CD14-positive monocyte (primary cell): Measurements from ENCODE around the gene SLC22A16. TPM values are rescaled to one million over a fixed set of nuclear protein-coding genes. Genes with fewer than 3 reads are reported as not detected.

Source experiments
- DNase-seq, 3 donors: peaks; one replicate each; pipeline ENCODE4 v3.0.0-alpha.2; 2011 to 2022
- H2AFZ ChIP-seq: 2 replicates; pipeline ENCODE4 v1.6.0; 2012; ENCODE audit warnings: mild to moderate bottlenecking, low read depth, low read length, inconsistent platforms; ENCODE audit not compliant: insufficient read depth, poor library complexity, severe bottlenecking
- H3K27ac ChIP-seq, 2 donors: 1 replicate in 1 of 2; 2 replicates in 1 of 2; pipeline ENCODE4 v1.5.1; 2012 to 2013; ENCODE audit warnings: low read length in 2 of 2, control low read depth in 1 of 2, inconsistent platforms in 1 of 2, low read depth in 1 of 2, mild to moderate bottlenecking in 1 of 2
- H3K27me3 ChIP-seq, 2 donors: one replicate each; pipeline versions ENCODE4 v1.6.0 to v1.6.1; 2011 to 2013; ENCODE audit warnings: low read length in 2 of 2; ENCODE audit not compliant: control insufficient read depth in 2 of 2, insufficient read depth in 2 of 2
- H3K36me3 ChIP-seq, 2 donors: replicated peaks in 1 of 2; 1 replicate in 1 of 2; 2 replicates in 1 of 2; pipeline versions ENCODE4 v1.5.1 to v1.6.1; 2012 to 2013; ENCODE audit warnings: low read length in 2 of 2, control low read depth in 1 of 2, inconsistent platforms in 1 of 2, mild to moderate bottlenecking in 1 of 2; ENCODE audit not compliant: insufficient read depth in 2 of 2, control insufficient read depth in 1 of 2
- H3K4me1 ChIP-seq, 2 donors: 1 replicate in 1 of 2; 2 replicates in 1 of 2; pipeline versions ENCODE4 v1.5.1 to v1.6.1; 2012 to 2013; ENCODE audit warnings: low read length in 2 of 2, control low read depth in 1 of 2, inconsistent platforms in 1 of 2, mild to moderate bottlenecking in 1 of 2, moderate library complexity in 1 of 2; ENCODE audit not compliant: insufficient read depth in 2 of 2, control insufficient read depth in 1 of 2
- H3K4me2 ChIP-seq: replicated peaks from 2 replicates; pipeline ENCODE3; 2012; ENCODE audit warnings: low read length, moderate library complexity, mild to moderate bottlenecking; ENCODE audit not compliant: poor library complexity, severe bottlenecking; ENCODE audit errors: extremely low read depth
- H3K4me3 ChIP-seq, 3 experiments: fragments of 200-600 bp in 1 of 3; sonication (generic) in 1 of 3; replicated peaks in 1 of 3; 1 replicate in 2 of 3; 2 replicates in 1 of 3; pipeline ENCODE4 v1.5.1; 2011 to 2013; ENCODE audit warnings: low read length in 3 of 3, mild to moderate bottlenecking in 3 of 3, control low read depth in 2 of 3, low read depth in 2 of 3, inconsistent platforms in 1 of 3, moderate library complexity in 1 of 3
- H3K79me2 ChIP-seq: 2 replicates; pipeline ENCODE4 v1.6.0; 2012; ENCODE audit warnings: mild to moderate bottlenecking, control low read depth, inconsistent platforms, low read length, moderate library complexity; ENCODE audit not compliant: insufficient read depth
- H3K9ac ChIP-seq: 2 replicates; pipeline ENCODE4 v1.6.0; 2017; ENCODE audit warnings: low read length, mild to moderate bottlenecking; ENCODE audit not compliant: insufficient read depth, poor library complexity, severe bottlenecking
- H3K9me3 ChIP-seq, 2 donors: replicated peaks in 1 of 2; 1 replicate in 1 of 2; 2 replicates in 1 of 2; pipeline versions ENCODE4 v1.5.1 to v1.6.1; 2012 to 2013; ENCODE audit warnings: low read length in 2 of 2, control low read depth in 1 of 2; ENCODE audit not compliant: control insufficient read depth in 1 of 2, insufficient read depth in 1 of 2
- H4K20me1 ChIP-seq: 2 replicates; pipeline ENCODE4 v1.6.0; 2012; ENCODE audit warnings: mild to moderate bottlenecking, low read length, control low read depth, moderate library complexity; ENCODE audit not compliant: insufficient read depth
- H3K27ac Mint-ChIP-seq, 7 donors: one replicate each; pipeline ENCODE4 v1.8.0; 2020; ENCODE audit warnings: mild to moderate bottlenecking in 7 of 7, mixed read lengths in 7 of 7, moderate library complexity in 6 of 7, inconsistent platforms in 2 of 7
- H3K27me3 Mint-ChIP-seq, 3 donors: one replicate each; pipeline ENCODE4 v1.8.0; 2021 to 2022; ENCODE audit warnings: low read depth in 3 of 3, mild to moderate bottlenecking in 3 of 3, mixed read lengths in 3 of 3, moderate library complexity in 3 of 3, inconsistent platforms in 1 of 3
- H3K36me3 Mint-ChIP-seq, 2 donors: one replicate each; pipeline ENCODE4 v1.8.0; 2020; ENCODE audit warnings: mixed read lengths in 2 of 2, inconsistent platforms in 1 of 2, mild to moderate bottlenecking in 1 of 2
- H3K4me1 Mint-ChIP-seq: one replicate; pipeline ENCODE4 v1.8.0; 2020; ENCODE audit warnings: mild to moderate bottlenecking, mixed read lengths
- H3K4me3 Mint-ChIP-seq, 2 donors: one replicate each; pipeline ENCODE4 v1.8.0; 2020; ENCODE audit warnings: mild to moderate bottlenecking in 2 of 2, mixed read lengths in 2 of 2, moderate library complexity in 1 of 2
- H3K9me3 Mint-ChIP-seq, 7 donors: one replicate each; pipeline ENCODE4 v1.8.0; 2020 to 2022; ENCODE audit warnings: mixed read lengths in 7 of 7, mild to moderate bottlenecking in 6 of 7, moderate library complexity in 6 of 7, inconsistent platforms in 2 of 7
- CTCF ChIP-seq: fragments of 200-600 bp; IDR thresholded peaks from one replicate; pipeline ENCODE4 v1.8.0; 2022; ENCODE audit warnings: antibody characterized with exemption, mild to moderate bottlenecking
- WGBS: methylation state at CpG from one replicate; pipeline ENCODE4 v1.1.5; 2013; ENCODE audit warnings: missing lambda C conversion rate; ENCODE audit not compliant: insufficient coverage; 5-methylcytosine and 5-hydroxymethylcytosine counted together
- intact Hi-C, 2 donors: fragments of 100-400 bp; cut with micrococcal nuclease; formaldehyde crosslinking; loops; one replicate each; pipeline versions ENCODE4 v1.15.0 to v1.15.1; 2023
- polyA plus RNA-seq, 3 donors: library from polyadenylated mRNA; depleted of rRNA in 1 of 3; unstranded in 2 of 3; stranded (reverse) in 1 of 3; fragments of 300-500 nt in 2 of 3; fragments of >200 nt in 1 of 3; fragmentation: Illumina TruSeq in 2 of 3; gene quantifications; 1 replicate in 2 of 3; 2 replicates in 1 of 3; pipeline ENCODE4 v1.2.3, GENCODE V29; 2012 to 2021

The SLC22A16 gene
- polyA plus RNA-seq, 3 donors: 1.8 to 15.6 (median 4.0) TPM

GRCh38 chr6:110517034-110517433 lies 40.6 kb upstream of the SLC22A16 start:
- Mint-ChIP-seq H3K27me3 (peaks cover 0 to 7% (median 1%) of the 10 kb centered on the region in 3 donors), H3K27ac (no peak overlapping the region), H3K4me3 (no peak overlapping the region), H3K4me1 (peaks cover 18% of the 10 kb centered on the region), H3K9me3 (peaks cover 0 to 6% (median 3%) of the 10 kb centered on the region in 7 donors), H3K36me3 (no peaks in the 10 kb centered on the region)
- H3K4me1 ChIP-seq: peaks cover 7 to 11% of the 10 kb centered on the region in 2 donors
- H2AFZ ChIP-seq: no peak overlapping the region
- no CpG with 5 or more reads among the region's 2 CpGs for WGBS
- H3K4me3 ChIP-seq: no peak overlapping the region
- H3K79me2 ChIP-seq: no peaks in the 10 kb centered on the region
- intact Hi-C loops: no loop called here
- no peak overlapping the region for H3K4me2 ChIP-seq
- no peaks in the 10 kb centered on the region for H3K9me3 ChIP-seq
- no peaks in the 10 kb centered on the region for H3K36me3 ChIP-seq
- no peak overlapping the region for H3K9ac ChIP-seq
- no peak for DNase-seq
- no peaks in the 10 kb centered on the region for H3K27me3 ChIP-seq
- H3K27ac ChIP-seq: no peak overlapping the region
- no peaks in the 10 kb centered on the region for H4K20me1 ChIP-seq
- TF ChIP-seq CTCF: no peak

GRCh38 chr6:110514818-110515217 lies 38.4 kb upstream of the SLC22A16 start:
- Histone ChIP-seq H4K20me1 (no peaks in the 10 kb centered on the region), H3K4me2 (no peak overlapping the region), H3K4me3 (no peak overlapping the region), H3K4me1 (peaks cover 20 to 23% of the 10 kb centered on the region in 2 donors), H3K79me2 (no peaks in the 10 kb centered on the region), H3K27me3 (no peaks in the 10 kb centered on the region), H3K27ac (no peak overlapping the region), H3K36me3 (no peaks in the 10 kb centered on the region), H2AFZ (no peak overlapping the region), H3K9me3 (no peaks in the 10 kb centered on the region), H3K9ac (no peak overlapping the region)
- intact Hi-C loops: no loop called here
- Mint-ChIP-seq H3K9me3 (peaks cover 0 to 7% (median 4%) of the 10 kb centered on the region in 7 donors), H3K27ac (no peak overlapping the region), H3K27me3 (peaks cover 1 to 9% (median 2%) of the 10 kb centered on the region in 3 donors), H3K36me3 (no peaks in the 10 kb centered on the region), H3K4me1 (peaks cover 29% of the 10 kb centered on the region), H3K4me3 (no peak overlapping the region)
- no peak for TF ChIP-seq CTCF
- no CpG with 5 or more reads among the region's 4 CpGs for WGBS
- peak; percentile 24 to 45 (median 32) for DNase-seq
